AG04449 (cell line): ENCODE results near the gene SGMS2.

Experiments used
- CTCF ChIA-PET: fragments of 350-600 bp; formaldehyde crosslinking; extraction: SDS; loops from one replicate; lab custom pipeline; 2021; ENCODE audit warnings: antibody characterized with exemption; lab: Yijun Ruan, JAX
- POLR2A ChIA-PET: fragments of 400-600, 350-600 bp; formaldehyde crosslinking; extraction: SDS; loops from one replicate; lab custom pipeline; 2020; ENCODE audit warnings: antibody characterized with exemption, inconsistent platforms; lab: Yijun Ruan, JAX
- DNase-seq: peaks from one replicate; pipeline ENCODE4 v3.0.0-alpha.2; 2010; ENCODE audit warnings: low read depth, low spot score
- H3K4me3 ChIP-seq: 2 replicates; pipeline ENCODE4 v1.5.1; 2011; ENCODE audit warnings: low read depth, mild to moderate bottlenecking, control low read depth, low read length
- TF ChIP-seq, protein P1 (sequence below): IDR thresholded peaks from one replicate; pipeline ENCODE4 v1.5.1; 2011; ENCODE audit warnings: mild to moderate bottlenecking, moderate library complexity, low read length, control low read depth, inconsistent platforms; ENCODE audit not compliant: insufficient read depth; ENCODE audit errors: missing control alignments

The SGMS2 gene

GRCh38 chr4:107825072-107825824, 516 bp downstream of the SGMS2 start:
- TF ChIP-seq, protein P1, sequence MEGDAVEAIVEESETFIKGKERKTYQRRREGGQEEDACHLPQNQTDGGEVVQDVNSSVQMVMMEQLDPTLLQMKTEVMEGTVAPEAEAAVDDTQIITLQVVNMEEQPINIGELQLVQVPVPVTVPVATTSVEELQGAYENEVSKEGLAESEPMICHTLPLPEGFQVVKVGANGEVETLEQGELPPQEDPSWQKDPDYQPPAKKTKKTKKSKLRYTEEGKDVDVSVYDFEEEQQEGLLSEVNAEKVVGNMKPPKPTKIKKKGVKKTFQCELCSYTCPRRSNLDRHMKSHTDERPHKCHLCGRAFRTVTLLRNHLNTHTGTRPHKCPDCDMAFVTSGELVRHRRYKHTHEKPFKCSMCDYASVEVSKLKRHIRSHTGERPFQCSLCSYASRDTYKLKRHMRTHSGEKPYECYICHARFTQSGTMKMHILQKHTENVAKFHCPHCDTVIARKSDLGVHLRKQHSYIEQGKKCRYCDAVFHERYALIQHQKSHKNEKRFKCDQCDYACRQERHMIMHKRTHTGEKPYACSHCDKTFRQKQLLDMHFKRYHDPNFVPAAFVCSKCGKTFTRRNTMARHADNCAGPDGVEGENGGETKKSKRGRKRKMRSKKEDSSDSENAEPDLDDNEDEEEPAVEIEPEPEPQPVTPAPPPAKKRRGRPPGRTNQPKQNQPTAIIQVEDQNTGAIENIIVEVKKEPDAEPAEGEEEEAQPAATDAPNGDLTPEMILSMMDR: no peak
- POLR2A ChIA-PET: no interaction called here
- no peak for DNase-seq
- peak overlapping the region; percentile 76 for H3K4me3 ChIP-seq
- CTCF ChIA-PET: interaction anchor here (1.3 kb wide), 1 partner anchor 88 kb away, joined by 3 read pairs; no protein-coding TSS in a partner anchor

DNA sequence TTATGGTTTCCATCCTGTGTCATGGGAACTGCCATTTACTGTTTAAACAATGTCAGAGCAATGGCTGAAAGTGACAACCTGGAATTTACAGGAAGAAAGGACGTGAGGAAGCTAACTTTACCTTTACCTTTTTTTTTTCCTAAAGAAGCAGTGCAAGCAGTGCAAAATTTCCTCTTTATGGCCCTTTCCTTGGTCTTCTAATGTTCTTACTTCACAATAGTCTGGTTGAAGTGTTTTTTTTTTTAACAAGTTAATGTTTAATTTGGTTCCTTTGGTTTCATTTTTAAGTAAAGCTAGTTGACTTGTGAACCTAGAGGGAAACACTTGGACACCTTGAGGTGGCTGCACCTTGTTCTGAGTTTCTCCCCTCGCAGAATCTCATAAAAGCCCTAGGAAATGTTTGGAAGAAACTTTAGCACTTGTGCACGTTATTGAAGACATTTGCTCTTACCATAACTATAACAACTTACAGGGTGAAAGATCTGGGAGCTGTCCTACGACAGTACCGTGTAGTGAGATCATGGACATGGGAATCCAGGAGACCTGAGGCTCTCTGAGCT, 1.8 kb downstream of the SGMS2 start:
- H3K4me3 ChIP-seq: no peak overlapping the region
- DNase-seq: no peak
- TF ChIP-seq, protein P1: no peak
- CTCF ChIA-PET: interaction anchor here (0.9 kb wide), 1 partner anchor 86 kb away, joined by 3 read pairs; no protein-coding TSS in a partner anchor
- POLR2A ChIA-PET: no interaction called here

DNA sequence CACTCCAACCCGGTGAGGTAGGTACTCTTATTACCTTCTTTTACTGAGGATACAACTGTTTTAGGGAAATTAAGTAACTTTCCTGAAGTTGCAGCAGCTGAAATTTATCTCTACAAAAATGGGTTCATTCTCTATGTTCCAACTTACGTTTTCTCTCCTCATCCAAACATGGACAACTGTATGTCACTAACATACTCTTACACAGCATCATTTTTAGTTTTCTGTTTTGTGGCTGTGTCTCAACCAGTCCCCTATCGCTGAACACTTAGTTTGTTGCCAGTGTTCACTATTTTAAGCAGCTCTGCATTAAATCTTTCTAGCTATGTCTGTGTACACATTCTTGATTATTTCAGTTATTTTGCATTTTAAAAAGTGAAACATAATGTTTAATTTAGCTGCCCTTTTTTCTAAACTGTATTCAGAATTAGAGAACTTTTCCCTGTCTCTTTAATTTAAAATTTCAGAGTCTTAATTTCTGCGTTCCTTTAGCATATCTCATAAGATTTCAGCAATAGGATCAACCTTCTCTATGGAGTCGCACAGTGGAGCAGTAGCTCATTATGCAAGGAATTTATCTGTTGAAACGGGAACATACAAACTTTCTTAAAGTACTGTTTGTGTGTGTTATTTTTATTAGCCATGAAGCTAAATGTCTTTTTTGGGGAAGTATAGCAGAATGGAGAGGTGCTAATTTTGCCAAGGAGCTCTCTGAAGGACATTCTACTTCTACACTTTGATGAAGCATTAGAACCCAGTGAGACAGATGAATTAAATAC, 3.8 kb downstream of the SGMS2 start:
- DNase-seq: no peak
- ChIA-PET POLR2A (no interaction called here), CTCF (interaction anchor here (1.0 kb wide), 1 partner anchor 73 kb away, joined by 3 read pairs; no protein-coding TSS in a partner anchor)
- TF ChIP-seq, protein P1: no peak
- no peak overlapping the region for H3K4me3 ChIP-seq

DNA sequence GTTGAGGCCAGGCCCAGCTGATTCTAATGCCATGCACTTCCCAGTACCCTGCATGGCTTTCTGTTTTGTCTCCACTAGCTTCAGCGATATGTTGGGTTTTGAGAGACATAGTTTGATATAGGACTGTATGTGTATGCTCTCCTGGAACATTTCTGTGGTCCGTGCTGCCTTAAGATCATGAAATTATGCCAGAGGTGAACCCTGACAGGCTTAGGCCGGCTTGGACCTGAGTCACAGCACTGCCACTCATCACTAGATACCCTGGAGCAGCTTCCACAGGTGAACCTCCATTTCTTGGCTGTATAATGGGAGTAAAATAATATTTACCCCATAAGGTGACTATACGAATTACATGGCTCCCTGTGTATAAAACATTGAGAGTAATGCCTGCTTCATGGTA, 6.4 kb downstream of the SGMS2 start:
- POLR2A ChIA-PET: no interaction called here

DNA sequence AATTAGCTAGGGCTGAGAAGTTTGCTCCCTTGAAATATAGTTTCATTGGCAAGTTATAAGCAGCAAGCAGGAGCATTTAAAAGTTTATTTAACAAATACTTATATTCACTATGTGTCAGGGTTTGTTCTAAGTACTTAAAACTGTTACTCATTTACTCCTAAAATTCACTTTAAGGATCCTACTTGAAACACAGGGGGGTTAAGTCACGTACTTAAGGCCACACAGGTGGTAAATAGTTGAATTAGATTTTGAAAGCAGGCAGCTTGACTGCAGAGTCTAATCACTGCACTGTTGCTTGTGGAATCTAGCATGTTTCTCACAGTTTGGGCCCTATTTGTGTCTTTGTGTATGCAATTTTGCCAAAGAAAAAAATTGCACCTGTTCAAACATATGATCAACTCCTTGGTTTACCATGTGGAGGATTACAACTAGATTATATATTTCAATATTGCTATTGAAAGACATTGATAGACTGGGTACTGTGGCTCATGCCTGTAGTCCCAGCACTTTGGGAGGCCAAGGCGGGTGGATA, 7.6 kb downstream of the SGMS2 start:
- CTCF ChIA-PET: no interaction called here
- TF ChIP-seq, protein P1: no peak
- POLR2A ChIA-PET: no interaction called here
- DNase-seq: no peak
- H3K4me3 ChIP-seq: no peak overlapping the region

More for the DNA sequence above, 6.4 kb downstream of the SGMS2 start:
- TF ChIP-seq, protein P1: no peak
- no peak overlapping the region for H3K4me3 ChIP-seq
- DNase-seq: no peak
- CTCF ChIA-PET: no interaction called here
